Activated T-cell treated with anti-CD3 and anti-CD28 coated beads, Interleukin-2, amount 50 U/mL, for 72 hours (primary cell): ENCODE measurements around the gene PGM5. TPM values are rescaled to one million over a fixed set of nuclear protein-coding genes. Genes with fewer than 3 reads are reported as not detected.
"Not testable (repeated sequence)": the region's sequence is repeated elsewhere in the genome, so short reads cannot be mapped to it uniquely, and the experiment has no call there.

Source experiments
- ATAC-seq, 2 donors: fragments of 150-1000 bp; cut with Tn5 transposase; replicated peaks in 1 of 2; 2 replicates each; pipeline ENCODE4 v1.10.0; 2021; ENCODE audit warnings: moderate library complexity in 2 of 2, mild to moderate bottlenecking in 1 of 2
- DNase-seq, 2 donors: peaks; one replicate each; pipeline ENCODE4 v3.0.0; 2021 to 2022; ENCODE audit warnings: mixed read lengths in 1 of 2
- H3K27ac Mint-ChIP-seq: one replicate; pipeline ENCODE4 v1.8.0; 2022; ENCODE audit warnings: mild to moderate bottlenecking, moderate library complexity, mixed read lengths
- H3K27me3 Mint-ChIP-seq: one replicate; pipeline ENCODE4 v1.8.0; 2022; ENCODE audit warnings: low read depth, mixed read lengths
- H3K36me3 Mint-ChIP-seq, 2 donors: one replicate each; pipeline ENCODE4 v1.8.0; 2022; ENCODE audit warnings: mixed read lengths in 2 of 2, mild to moderate bottlenecking in 1 of 2; ENCODE audit not compliant: insufficient read depth in 2 of 2
- H3K4me1 Mint-ChIP-seq: one replicate; pipeline ENCODE4 v1.8.0; 2022; ENCODE audit warnings: low read depth, mixed read lengths
- H3K4me3 Mint-ChIP-seq, 2 donors: one replicate each; pipeline ENCODE4 v1.8.0; 2022; ENCODE audit warnings: mild to moderate bottlenecking in 2 of 2, mixed read lengths in 2 of 2, moderate library complexity in 2 of 2
- H3K9me3 Mint-ChIP-seq, 2 donors: one replicate each; pipeline ENCODE4 v1.8.0; 2022; ENCODE audit warnings: mixed read lengths in 2 of 2
- total RNA-seq, 2 donors: library from RNA; stranded (reverse); gene quantifications; one replicate each; pipeline ENCODE4 v1.2.3, GENCODE V29; 2022

Gene PGM5
- not detected for total RNA-seq

GRCh38 chr9:68356380-68357118 lies at the start of gene PGM5:
Gene PGM5, plus strand, starts transcription at chr9:68356611. Its CDS starts 517 bp downstream, at chr9:68357128.
- peak; percentile 5 to 14 for DNase-seq
- not testable (repeated sequence) for H3K9me3 Mint-ChIP-seq, H3K27ac Mint-ChIP-seq, H3K4me1 Mint-ChIP-seq, H3K36me3 Mint-ChIP-seq
- peak; percentile 64 to 75 for ATAC-seq
- H3K4me3 Mint-ChIP-seq: peak within 1 kb of the TSS; percentile 72 to 73
- peaks cover 22% of the 10 kb centered on the region for H3K27me3 Mint-ChIP-seq

GRCh38 chr9:68307127-68307526 lies 49.3 kb upstream of the PGM5 start:
- not testable (repeated sequence) for H3K4me3 Mint-ChIP-seq, H3K9me3 Mint-ChIP-seq, H3K27ac Mint-ChIP-seq, H3K27me3 Mint-ChIP-seq, H3K36me3 Mint-ChIP-seq, H3K4me1 Mint-ChIP-seq, DNase-seq
- ATAC-seq: peak; percentile 44 to 46

DNA sequence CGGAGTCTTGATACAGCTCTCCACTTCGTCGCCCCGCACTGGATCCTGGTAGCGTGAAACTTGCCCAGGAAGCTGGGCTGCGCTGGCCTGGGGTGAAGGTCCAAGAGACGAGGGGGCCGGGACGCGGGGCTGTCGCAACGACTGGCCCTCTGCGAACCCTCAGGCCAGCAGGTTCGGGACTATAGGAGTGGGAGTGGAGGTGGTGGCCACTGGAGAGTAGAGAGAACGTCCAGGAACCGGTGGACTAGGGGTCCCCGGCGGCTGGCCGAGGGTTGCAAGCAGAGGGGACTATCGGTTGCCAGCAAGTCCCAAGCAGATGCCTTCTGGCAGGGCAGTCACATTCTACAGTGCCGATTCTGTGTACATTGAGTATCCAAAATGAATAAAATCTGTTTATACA lies 48.8 kb upstream of the PGM5 start:
- not testable (repeated sequence) for H3K27me3 Mint-ChIP-seq, H3K27ac Mint-ChIP-seq, H3K4me3 Mint-ChIP-seq, H3K36me3 Mint-ChIP-seq, H3K4me1 Mint-ChIP-seq, DNase-seq, H3K9me3 Mint-ChIP-seq
- ATAC-seq: peak in 1 of 2 donors; percentile 19

GRCh38 chr9:68311208-68311607 lies 45.2 kb upstream of the PGM5 start:
- H3K36me3 Mint-ChIP-seq, H3K4me1 Mint-ChIP-seq, H3K27ac Mint-ChIP-seq, H3K27me3 Mint-ChIP-seq, H3K4me3 Mint-ChIP-seq, DNase-seq, ATAC-seq, H3K9me3 Mint-ChIP-seq: not testable (repeated sequence)

GRCh38 chr9:68318209-68318608 lies 38.2 kb upstream of the PGM5 start:
- H3K27me3 Mint-ChIP-seq, H3K4me3 Mint-ChIP-seq, H3K9me3 Mint-ChIP-seq, H3K36me3 Mint-ChIP-seq, H3K4me1 Mint-ChIP-seq, DNase-seq, H3K27ac Mint-ChIP-seq: not testable (repeated sequence)
- peak; percentile 21 to 42 for ATAC-seq

DNA sequence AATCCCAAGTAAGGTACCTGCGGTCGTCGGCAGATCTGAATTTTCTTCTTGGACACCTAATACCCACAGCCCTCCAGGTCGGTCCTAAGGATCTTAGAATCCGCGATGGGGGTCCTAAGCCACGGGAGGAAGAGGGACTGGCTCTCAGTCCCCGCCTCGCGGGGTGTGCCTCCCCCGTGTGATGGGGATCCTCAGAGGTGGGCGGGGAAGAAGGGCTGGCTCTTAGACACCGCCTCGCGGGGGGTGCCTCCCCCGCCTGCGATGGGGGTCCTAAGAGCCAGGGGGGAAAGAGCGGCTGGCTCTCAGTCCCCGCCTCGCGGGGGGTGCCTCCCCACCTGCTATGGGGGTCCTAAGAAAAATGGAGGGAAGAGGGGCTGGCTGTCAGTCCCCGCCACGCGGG lies 32.7 kb upstream of the PGM5 start:
- H3K27me3 Mint-ChIP-seq, H3K4me1 Mint-ChIP-seq, DNase-seq, H3K4me3 Mint-ChIP-seq, H3K27ac Mint-ChIP-seq, H3K36me3 Mint-ChIP-seq, H3K9me3 Mint-ChIP-seq, ATAC-seq: not testable (repeated sequence)

GRCh38 chr9:68324518-68324917 lies 31.9 kb upstream of the PGM5 start:
- H3K27ac Mint-ChIP-seq, H3K4me3 Mint-ChIP-seq, ATAC-seq, H3K36me3 Mint-ChIP-seq, H3K9me3 Mint-ChIP-seq, H3K4me1 Mint-ChIP-seq, H3K27me3 Mint-ChIP-seq, DNase-seq: not testable (repeated sequence)

GRCh38 chr9:68329106-68329505 lies 27.3 kb upstream of the PGM5 start:
- ATAC-seq, H3K27ac Mint-ChIP-seq, H3K27me3 Mint-ChIP-seq, H3K4me3 Mint-ChIP-seq, H3K36me3 Mint-ChIP-seq, H3K4me1 Mint-ChIP-seq, H3K9me3 Mint-ChIP-seq, DNase-seq: not testable (repeated sequence)

- H3K36me3 Mint-ChIP-seq, ATAC-seq, H3K9me3 Mint-ChIP-seq, H3K27me3 Mint-ChIP-seq, H3K4me1 Mint-ChIP-seq, H3K27ac Mint-ChIP-seq, DNase-seq, H3K4me3 Mint-ChIP-seq: not testable (repeated sequence)
Observed at GRCh38 chr9:68330531-68331173, 25.8 kb upstream of the PGM5 start.

DNA sequence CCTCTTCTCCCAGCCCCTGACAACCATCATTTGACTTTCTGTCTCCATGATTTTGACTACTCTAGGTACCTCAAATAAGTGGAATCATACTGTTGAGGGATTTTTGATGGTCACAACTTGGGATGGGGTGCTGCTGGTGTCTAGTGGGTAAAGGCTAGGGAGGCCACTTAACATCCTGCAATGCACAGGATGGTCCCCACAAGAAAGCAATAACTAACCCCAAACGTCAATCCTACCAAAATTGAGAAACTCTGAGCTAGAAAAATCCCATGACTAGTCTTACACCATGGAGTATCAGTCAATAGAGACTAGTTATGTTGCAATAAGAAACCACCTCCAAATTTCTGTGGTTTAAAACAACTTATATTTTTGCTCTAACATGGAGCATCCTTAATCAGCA lies 24.3 kb upstream of the PGM5 start:
- not testable (repeated sequence) for H3K27ac Mint-ChIP-seq, H3K27me3 Mint-ChIP-seq, H3K36me3 Mint-ChIP-seq, DNase-seq, H3K4me3 Mint-ChIP-seq, H3K9me3 Mint-ChIP-seq, H3K4me1 Mint-ChIP-seq
- ATAC-seq: peak in 1 of 2 donors; percentile 85

GRCh38 chr9:68335935-68336334 lies 20.5 kb upstream of the PGM5 start:
- H3K27ac Mint-ChIP-seq, DNase-seq, H3K4me3 Mint-ChIP-seq, H3K36me3 Mint-ChIP-seq, H3K4me1 Mint-ChIP-seq, H3K27me3 Mint-ChIP-seq, H3K9me3 Mint-ChIP-seq: not testable (repeated sequence)
- peak; percentile 34 to 58 for ATAC-seq

DNA sequence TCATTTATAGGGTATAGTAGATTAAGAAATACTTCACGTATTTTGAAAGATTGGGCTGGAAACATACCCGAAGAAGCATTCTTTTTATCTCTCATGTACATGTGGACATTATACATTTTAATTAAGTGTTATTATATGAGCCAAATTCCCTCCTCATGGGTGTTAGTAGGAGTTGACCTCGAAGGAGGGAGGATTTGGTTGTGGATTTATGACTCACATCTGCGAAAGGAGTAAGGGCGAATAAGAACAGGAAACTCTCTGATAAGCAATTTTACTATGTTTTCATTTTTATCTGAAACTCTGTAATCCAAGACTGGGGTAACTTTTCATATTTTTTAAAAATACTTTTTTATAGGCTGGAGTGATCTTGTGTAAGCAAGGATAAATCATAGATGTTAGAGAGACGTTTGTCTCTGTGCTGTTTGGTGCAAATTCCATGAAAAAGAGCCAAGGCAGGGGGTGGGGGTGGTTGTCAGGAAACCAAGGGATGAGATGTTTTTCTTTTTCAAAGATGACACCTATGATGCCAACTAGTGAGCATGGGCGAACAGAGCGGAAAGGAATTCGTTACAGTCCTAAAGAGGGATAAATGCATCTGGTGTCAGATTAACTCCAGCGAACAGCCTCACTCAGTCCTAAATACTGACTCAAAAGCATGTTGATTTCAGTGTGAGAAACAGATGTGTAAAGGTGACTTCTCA lies 19.6 kb upstream of the PGM5 start:
- H3K27me3 Mint-ChIP-seq, DNase-seq, H3K4me3 Mint-ChIP-seq, ATAC-seq, H3K27ac Mint-ChIP-seq, H3K4me1 Mint-ChIP-seq, H3K9me3 Mint-ChIP-seq, H3K36me3 Mint-ChIP-seq: not testable (repeated sequence)

DNA sequence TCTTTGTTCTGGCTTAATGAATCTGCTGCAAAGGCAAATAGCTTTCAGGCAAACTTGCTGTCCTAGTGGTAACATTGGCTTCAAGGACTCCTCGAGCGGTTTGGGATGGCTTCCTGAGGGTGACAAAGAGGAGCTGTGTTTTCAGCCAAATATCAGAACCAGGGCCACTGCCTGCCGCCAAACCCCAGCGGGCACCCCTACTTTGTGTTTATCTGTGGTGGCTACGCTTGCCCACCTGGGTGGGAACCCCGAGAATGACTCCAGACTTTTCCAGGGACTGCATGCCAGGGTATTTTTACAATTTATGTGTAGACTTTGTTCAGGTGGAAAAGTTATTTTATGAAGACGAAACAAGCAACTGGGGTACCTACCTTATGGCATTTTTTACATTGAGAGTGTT lies 18.4 kb upstream of the PGM5 start:
- not testable (repeated sequence) for DNase-seq, H3K27me3 Mint-ChIP-seq, H3K4me3 Mint-ChIP-seq, H3K4me1 Mint-ChIP-seq, ATAC-seq, H3K9me3 Mint-ChIP-seq, H3K27ac Mint-ChIP-seq, H3K36me3 Mint-ChIP-seq
